ENCODE results near the gene MTMR1. TPM values are rescaled to one million over a fixed set of nuclear protein-coding genes. Genes with fewer than 3 reads are reported as not detected.

The MTMR1 gene
- total RNA-seq, 4 donors from 2014 or later = 17.3 to 26.1 (median 21.5) TPM

GRCh38 chrX:150752124-150752523 lies 58.9 kb downstream of the MTMR1 start:
- no peak for ATAC-seq
- Histone ChIP-seq H3K4me3 (no peak overlapping the region), H3K36me3 (peaks cover 0 to 48% of the 10 kb centered on the region in 2 donors), H3K4me1 (no peaks in the 10 kb centered on the region), H3K27ac (no peak overlapping the region), H3K27me3 (no peaks in the 10 kb centered on the region), H3K9me3 (no peaks in the 10 kb centered on the region)
- TF ChIP-seq EP300 (IDR thresholded peaks at IDR 0.05) (no peak), POLR2A (IDR thresholded peaks at IDR 0.05) (no peak), CTCF (IDR thresholded peaks at IDR 0.05) (no peak), POLR2AphosphoS5 (IDR thresholded peaks at IDR 0.05) (no peak)
- 76% methylated on average over 2 of the region's 3 CpGs; no CpG with 5 or more reads in 1 of the 2 donors for WGBS, 2 donors (ENCODE audit: low coverage in 1 of 2)

DNA sequence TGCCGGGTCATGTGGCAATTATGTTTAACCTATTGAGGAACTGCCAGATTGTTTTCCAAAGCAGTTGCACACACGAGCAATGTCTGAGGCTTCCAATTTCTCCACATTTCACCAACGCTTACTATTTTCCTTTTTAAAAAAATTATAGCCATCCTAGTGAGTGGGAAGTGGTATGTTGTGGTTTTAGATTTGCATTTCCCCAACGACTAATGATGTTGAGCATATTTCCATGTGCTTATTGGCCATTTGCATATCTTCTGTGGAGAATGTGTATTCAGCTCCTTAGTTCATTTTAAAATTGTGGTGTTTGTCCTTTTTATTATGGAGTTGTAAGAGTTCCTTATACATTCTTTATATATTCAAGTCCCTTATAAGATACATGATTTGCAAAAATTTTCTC lies 60.2 kb downstream of the MTMR1 start:
- no peak for TF ChIP-seq POLR2AphosphoS5 (IDR thresholded peaks at IDR 0.05)
- TF ChIP-seq POLR2A (IDR thresholded peaks at IDR 0.05) = no peak
- TF ChIP-seq EP300 (IDR thresholded peaks at IDR 0.05) = no peak
- TF ChIP-seq CTCF (IDR thresholded peaks at IDR 0.05) = no peak
- Histone ChIP-seq H3K27me3 (no peaks in the 10 kb centered on the region), H3K36me3 (peaks cover 0 to 60% of the 10 kb centered on the region in 2 donors), H3K4me1 (no peaks in the 10 kb centered on the region), H3K9me3 (no peaks in the 10 kb centered on the region), H3K4me3 (no peak overlapping the region), H3K27ac (no peak overlapping the region)
- no peak for ATAC-seq
- WGBS, 2 donors (ENCODE audit: low coverage in 1 of 2) = 68 to 85% methylated on average over 3 to 4 of the region's 4 CpGs

DNA sequence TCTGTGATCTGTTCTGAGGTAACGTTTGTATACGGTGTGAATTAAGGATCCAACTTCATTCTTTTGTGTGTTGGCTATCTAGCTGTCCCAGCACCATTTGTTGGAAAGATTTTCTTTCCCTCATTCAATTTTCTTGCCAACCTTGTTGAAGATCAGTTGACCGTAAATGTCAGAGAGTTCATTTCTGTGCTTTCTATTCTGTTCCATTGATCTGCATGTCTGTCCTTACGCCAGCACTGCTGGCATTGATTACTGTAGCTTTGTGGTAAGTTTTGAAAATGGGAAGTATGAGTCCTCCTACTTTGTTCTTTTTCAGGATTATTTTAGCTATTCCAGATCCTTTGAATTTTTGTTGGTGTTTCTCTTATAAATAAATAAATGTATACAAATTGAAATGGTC lies 60.8 kb downstream of the MTMR1 start:
- peaks cover 0 to 63% of the 10 kb centered on the region in 2 donors for H3K36me3 ChIP-seq
- H3K4me3 ChIP-seq = no peak overlapping the region
- no peaks in the 10 kb centered on the region for H3K27me3 ChIP-seq
- TF ChIP-seq POLR2A (IDR thresholded peaks at IDR 0.05) (no peak), POLR2AphosphoS5 (IDR thresholded peaks at IDR 0.05) (no peak), CTCF (IDR thresholded peaks at IDR 0.05) (no peak), EP300 (IDR thresholded peaks at IDR 0.05) (no peak)
- H3K4me1 ChIP-seq = no peaks in the 10 kb centered on the region
- H3K9me3 ChIP-seq = no peaks in the 10 kb centered on the region
- ATAC-seq = no peak
- no peak overlapping the region for H3K27ac ChIP-seq
- 70 to 79% methylated on average over 4 of the region's 4 CpGs for WGBS, 2 donors (ENCODE audit: low coverage in 1 of 2)

- TF ChIP-seq EP300 (IDR thresholded peaks at IDR 0.05) (no peak), POLR2A (IDR thresholded peaks at IDR 0.05) (no peak), POLR2AphosphoS5 (IDR thresholded peaks at IDR 0.05) (no peak), CTCF (IDR thresholded peaks at IDR 0.05) (no peak)
- 61% methylated on average over 3 of the region's 5 CpGs; no CpG with 5 or more reads in 1 of the 2 donors for WGBS, 2 donors (ENCODE audit: low coverage in 1 of 2)
- H3K4me1 ChIP-seq = no peaks in the 10 kb centered on the region
Measured at GRCh38 chrX:150757371-150757770, 64.2 kb downstream of the MTMR1 start.

DNA sequence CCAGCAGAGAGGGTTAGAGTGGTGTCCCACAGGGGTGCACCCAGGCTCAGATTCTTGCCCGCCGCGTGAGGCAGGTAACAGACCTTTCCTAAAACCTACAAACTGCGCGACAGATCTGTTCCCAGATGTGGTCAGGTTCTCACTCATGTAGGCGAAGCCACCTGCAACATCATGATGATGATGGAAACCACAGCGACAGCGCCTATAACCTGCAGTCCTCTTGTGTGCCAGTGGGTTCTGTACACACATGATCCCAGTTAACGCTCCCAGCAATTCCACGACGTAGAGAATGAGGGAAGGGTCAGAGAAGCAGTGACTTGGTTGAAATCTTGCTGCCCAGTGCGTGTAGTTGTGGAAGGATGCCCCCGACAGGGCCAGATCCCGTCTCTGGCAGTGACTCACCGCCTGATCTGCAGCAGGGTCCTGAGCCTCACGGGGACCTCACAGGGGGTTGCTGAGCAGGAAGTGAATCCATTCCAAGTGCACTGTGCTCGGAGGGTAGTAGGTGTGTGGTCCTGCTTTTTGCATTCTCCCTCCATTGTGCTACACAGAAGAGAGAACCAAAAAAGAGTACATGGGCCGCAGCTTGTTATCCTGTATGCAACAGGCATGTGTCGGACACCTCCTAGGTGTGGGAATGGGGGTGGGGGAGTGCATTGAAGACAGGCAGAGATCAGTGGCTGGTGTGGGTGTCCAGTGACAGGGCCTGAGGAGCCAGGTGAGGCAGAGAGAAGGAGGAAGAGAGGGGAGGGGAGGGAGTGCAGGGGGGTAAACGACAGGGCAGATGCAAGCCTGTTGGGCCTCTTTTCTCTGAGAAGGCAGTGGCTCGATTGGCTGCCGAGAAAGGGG lies 66.6 kb downstream of the MTMR1 start:
- H3K36me3 ChIP-seq = peaks cover 0 to 38% of the 10 kb centered on the region in 2 donors
- TF ChIP-seq CTCF (IDR thresholded peaks at IDR 0.05) (no peak), POLR2A (IDR thresholded peaks at IDR 0.05) (no peak)
- no peak for ATAC-seq
- no peaks in the 10 kb centered on the region for H3K9me3 ChIP-seq
- no peaks in the 10 kb centered on the region for H3K27me3 ChIP-seq
- no peak overlapping the region for H3K27ac ChIP-seq
- H3K4me1 ChIP-seq = no peaks in the 10 kb centered on the region
- 93% methylated on average over 2 of the region's 22 CpGs; no CpG with 5 or more reads in 1 of the 2 donors for WGBS, 2 donors (ENCODE audit: low coverage in 1 of 2)
- H3K4me3 ChIP-seq = no peak overlapping the region

More at GRCh38 chrX:150757371-150757770, 64.2 kb downstream of the MTMR1 start:
- H3K4me3 ChIP-seq = no peak overlapping the region
- no peaks in the 10 kb centered on the region for H3K27me3 ChIP-seq
- ATAC-seq = no peak
- no peak overlapping the region for H3K27ac ChIP-seq
- peaks cover 0 to 48% of the 10 kb centered on the region in 2 donors for H3K36me3 ChIP-seq
- no peaks in the 10 kb centered on the region for H3K9me3 ChIP-seq
